ENCODE data around the gene IL36G.
"Not testable (repeated sequence)": the region's sequence is repeated elsewhere in the genome, so short reads cannot be mapped to it uniquely, and the experiment has no call there.

IL36G gene

GRCh38 chr2:112977559-112978056 lies at the start of gene IL36G:
Gene IL36G (plus strand): TSS chr2:112978006. CDS start chr2:112978639, 633 bp downstream.
- no peak for DNase-seq (ENCODE audit: low spot score)
- ChIA-PET CTCF (interaction anchor here (0.7 kb wide), 1 partner anchor 19 kb away, joined by 5 read pairs; no protein-coding TSS in a partner anchor), POLR2A (ENCODE audit: low non-redundant PET) (no interaction called here)
- TF ChIP-seq CTCF (conservative IDR thresholded peaks at IDR 0.05; ENCODE audit: low read depth) = no peak
- H3K27ac ChIP-seq = no peak within 1 kb of the TSS

- no peak overlapping the region for H3K27ac ChIP-seq
- ChIA-PET CTCF (interaction anchor here (0.6 to 2.2 kb wide), 2 partner anchors 26 to 183 kb away, joined by 3 to 7 read pairs; no protein-coding TSS in a partner anchor), POLR2A (ENCODE audit: low non-redundant PET) (no interaction called here)
- no peak for DNase-seq (ENCODE audit: low spot score)
- no peak for TF ChIP-seq CTCF (conservative IDR thresholded peaks at IDR 0.05; ENCODE audit: low read depth)
Measured at GRCh38 chr2:112933261-112933660, 44.5 kb upstream of the IL36G start.

DNA sequence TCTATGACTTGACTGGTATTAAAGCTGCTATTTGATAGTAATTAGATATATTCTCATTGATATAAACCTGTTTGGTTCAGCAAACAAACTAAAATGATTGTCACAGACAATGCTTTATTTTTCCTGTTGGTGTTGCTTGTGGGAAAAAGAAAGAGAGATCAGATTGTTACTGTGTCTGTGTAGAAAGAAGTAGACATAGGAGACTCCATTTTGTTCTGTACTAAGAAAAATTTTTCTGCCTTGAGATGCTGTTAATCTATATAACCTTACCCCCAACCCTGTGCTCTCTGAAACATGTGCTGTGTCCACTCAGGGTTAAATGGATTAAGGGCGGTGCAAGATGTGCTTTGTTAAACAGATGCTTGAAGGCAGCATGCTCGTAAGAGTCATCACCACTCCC lies 43.7 kb upstream of the IL36G start:
- H3K27ac ChIP-seq; CTCF ChIA-PET; POLR2A ChIA-PET (ENCODE audit: low non-redundant PET); DNase-seq (ENCODE audit: low spot score): not testable (repeated sequence)

DNA sequence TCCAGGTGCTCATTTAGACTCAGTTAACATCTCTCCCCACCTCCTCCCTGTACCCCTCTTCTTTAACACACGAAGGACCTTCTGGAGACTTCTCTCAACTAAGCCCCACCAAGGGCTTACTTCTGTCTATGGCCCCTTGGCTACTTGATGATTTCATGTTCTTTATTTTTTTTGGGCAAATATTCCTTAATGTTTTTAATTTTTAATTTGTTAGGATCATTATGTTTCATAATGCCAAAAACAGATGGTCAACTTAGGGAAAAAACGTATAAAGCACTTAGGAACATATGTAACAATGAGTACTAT lies 40.9 kb upstream of the IL36G start:
- TF ChIP-seq CTCF (conservative IDR thresholded peaks at IDR 0.05; ENCODE audit: low read depth) = no peak
- CTCF ChIA-PET = no interaction called here

GRCh38 chr2:112938904-112939303 lies 38.9 kb upstream of the IL36G start:
- POLR2A ChIA-PET (ENCODE audit: low non-redundant PET) = no interaction called here
- DNase-seq (ENCODE audit: low spot score) = peak; percentile 28
- no peak overlapping the region for H3K27ac ChIP-seq
- CTCF ChIA-PET = no interaction called here
- no peak for TF ChIP-seq CTCF (conservative IDR thresholded peaks at IDR 0.05; ENCODE audit: low read depth)

More for the DNA sequence above, 40.9 kb upstream of the IL36G start:
- POLR2A ChIA-PET (ENCODE audit: low non-redundant PET) = interaction anchor here (0.7 kb wide), 1 partner anchor 12 kb away, joined by 4 read pairs; no protein-coding TSS in a partner anchor
- DNase-seq (ENCODE audit: low spot score) = no peak
- H3K27ac ChIP-seq = no peak overlapping the region

GRCh38 chr2:112939425-112939824 lies 38.4 kb upstream of the IL36G start:
- POLR2A ChIA-PET (ENCODE audit: low non-redundant PET) = no interaction called here
- TF ChIP-seq CTCF (conservative IDR thresholded peaks at IDR 0.05; ENCODE audit: low read depth) = no peak
- no peak for DNase-seq (ENCODE audit: low spot score)
- CTCF ChIA-PET = interaction anchor here (1.4 kb wide), 1 partner anchor 190 kb away, joined by 5 read pairs; no protein-coding TSS in a partner anchor
- no peak overlapping the region for H3K27ac ChIP-seq

GRCh38 chr2:112940859-112941625 lies 36.8 kb upstream of the IL36G start:
- DNase-seq (ENCODE audit: low spot score) = no peak
- no peak for TF ChIP-seq CTCF (conservative IDR thresholded peaks at IDR 0.05; ENCODE audit: low read depth)
- ChIA-PET POLR2A (ENCODE audit: low non-redundant PET) (no interaction called here), CTCF (interaction anchor here (0.6 to 3.0 kb wide), 13 partner anchors 12 to 215 kb away, joined by 3 to 20 read pairs (median 5); partner anchors contain the start of genes IL1A and IL1B)
- no peak overlapping the region for H3K27ac ChIP-seq
